ENCODE results near the gene GFER.
"Not testable (repeated sequence)": the region's sequence is repeated elsewhere in the genome, so short reads cannot be mapped to it uniquely, and the experiment has no call there.

The GFER gene

DNA sequence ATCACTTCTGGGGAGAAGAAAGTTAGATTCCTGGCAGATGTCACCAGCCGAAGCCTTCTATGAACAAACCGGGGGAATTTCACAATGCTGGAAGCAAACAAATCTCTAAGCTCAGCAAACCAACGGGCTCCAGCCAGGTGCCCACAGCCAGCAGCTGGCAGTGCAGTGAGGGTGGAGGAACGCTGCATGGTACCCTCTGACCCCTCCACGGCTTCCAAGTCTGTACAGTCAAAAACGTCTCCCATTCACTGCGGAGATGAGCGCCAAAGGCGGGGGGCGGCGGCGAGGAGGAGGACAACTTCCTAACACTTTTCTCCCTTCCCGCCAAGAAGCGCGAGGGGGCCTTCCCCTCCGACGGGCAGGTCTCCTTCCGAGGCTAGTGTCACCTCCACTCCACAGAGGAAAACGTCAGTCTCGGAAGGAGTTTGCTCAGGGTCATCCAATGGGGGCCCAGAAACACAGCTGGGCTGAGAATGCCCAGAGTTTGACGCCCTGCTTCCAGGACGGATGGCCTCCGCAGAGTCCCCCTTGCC is 24.7 kb downstream of the GFER start:
- DNase-seq: no peak

DNA sequence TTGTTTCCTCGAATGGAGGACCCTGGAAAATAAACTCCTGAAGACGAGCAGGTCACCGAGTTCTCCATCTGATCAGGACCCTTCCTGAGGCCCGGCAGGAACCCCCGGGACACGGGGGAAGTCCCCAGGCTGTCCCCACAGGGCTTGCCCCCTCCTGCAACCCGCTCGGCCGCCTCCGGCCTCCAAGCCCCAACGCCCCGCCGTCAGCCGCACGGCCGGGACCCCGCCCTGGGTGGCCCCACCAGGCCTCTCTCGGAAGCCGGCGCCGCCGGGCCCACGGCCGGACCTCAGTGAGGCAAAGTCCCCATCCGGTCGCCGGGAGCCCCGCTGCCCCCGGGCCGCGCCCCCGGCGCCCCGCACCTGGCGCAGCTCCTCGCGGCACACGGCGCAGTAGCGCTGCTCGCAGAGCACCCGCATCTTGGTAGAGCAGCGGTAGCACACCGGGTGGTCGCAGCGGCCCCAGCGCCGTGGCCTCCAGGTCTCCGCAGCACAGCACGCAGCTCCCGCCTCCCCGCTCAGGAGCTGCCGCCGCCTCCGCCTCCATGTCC is 25.2 kb downstream of the GFER start:
- DNase-seq: no peak

GRCh38 chr16:2009791-2010510 is 26.0 kb downstream of the GFER start, which contains the start of gene ZNF598:
Gene ZNF598 (minus strand): TSS chr16:2009821.
- peak; percentile 74 for DNase-seq

GRCh38 chr16:2011726-2012125 is 27.7 kb downstream of the GFER start:
- DNase-seq: not testable (repeated sequence)

DNA sequence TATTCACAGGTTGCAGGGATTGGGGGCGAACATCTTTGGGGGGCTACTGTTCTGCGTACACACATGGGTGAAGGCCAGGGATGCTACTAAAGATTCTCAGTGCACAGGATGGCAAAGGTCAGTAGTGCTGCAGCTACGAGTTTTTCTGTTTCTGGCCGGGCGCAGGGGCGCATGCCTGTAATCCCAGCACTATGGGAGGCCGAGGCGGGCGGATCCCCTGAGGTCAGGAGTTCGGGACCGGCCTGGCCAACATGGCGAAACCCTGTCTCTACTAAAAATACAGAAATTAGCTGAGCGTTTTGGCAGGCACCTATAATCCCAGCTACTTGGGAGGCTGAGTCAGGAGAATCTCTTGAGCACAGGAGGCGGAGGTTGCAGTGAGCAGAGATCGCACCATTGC is 29.5 kb downstream of the GFER start:
- DNase-seq: no peak

DNA sequence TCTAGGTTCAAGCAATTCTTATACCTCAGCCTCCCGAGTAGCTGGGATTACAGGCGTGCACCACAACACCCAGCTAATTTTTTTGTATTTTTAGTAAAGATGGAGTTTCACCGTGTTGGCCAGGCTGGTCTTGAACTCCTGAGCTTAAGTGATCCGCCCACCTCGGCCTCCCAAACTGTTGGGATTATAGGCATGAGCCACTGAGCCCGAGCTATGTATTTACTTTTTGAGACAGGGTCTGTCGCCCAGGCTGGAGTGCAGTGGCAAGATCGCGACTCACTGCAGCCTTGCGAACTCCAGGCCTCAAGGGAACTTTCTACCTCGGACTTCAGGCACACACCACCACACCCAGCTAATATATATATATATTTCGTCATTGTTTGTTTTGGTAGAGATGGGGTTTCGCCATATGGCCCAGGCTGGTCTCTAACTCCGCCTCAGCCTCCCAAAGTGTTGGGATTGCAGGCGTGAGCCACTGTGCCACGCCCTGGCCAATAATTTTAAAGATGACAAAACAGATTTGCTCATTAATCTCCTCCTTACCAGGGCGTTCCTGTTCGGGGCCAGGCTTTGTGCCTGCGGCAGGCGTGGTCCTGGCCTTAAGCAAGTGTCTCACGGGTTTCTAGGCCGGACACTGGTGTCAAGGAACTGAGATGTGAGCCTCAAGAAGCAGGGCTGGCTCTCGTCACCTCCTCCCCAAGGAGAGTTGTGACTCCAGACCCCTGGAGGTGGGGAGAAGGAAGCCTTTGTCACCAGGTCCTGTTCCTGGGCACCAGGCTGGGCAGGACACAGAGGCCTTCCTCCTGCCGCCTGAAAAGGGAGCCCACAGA is 31.3 kb downstream of the GFER start:
- no peak for DNase-seq

GRCh38 chr16:2015947-2016208 is 31.9 kb downstream of the GFER start:
- DNase-seq: no peak

- DNase-seq: no peak
Measured at GRCh38 chr16:2016407-2016922, 32.5 kb downstream of the GFER start.

DNA sequence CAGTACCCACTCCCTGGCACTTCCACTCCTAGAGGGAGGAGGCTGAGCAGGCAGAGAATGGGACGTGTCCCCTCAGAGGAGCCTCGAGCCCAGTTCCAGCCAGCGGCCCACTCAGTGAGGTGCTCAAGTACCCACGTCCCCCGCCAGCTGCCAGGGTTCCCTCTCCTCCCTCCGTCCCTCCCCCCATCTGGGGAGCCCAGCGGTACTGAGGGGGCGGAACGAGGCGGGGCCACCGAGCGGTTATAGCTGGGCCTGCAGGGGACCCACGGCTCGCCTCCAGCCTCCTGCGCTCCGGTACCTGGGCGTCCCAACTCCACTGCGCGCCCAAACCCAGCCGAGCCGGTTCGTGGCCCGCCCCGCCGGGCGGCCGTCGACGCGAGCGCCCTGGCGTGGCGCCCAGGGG is 35.5 kb downstream of the GFER start, which contains the start of gene NPW:
NPW (plus strand) TSS at position 268 of the 403 bp plus-strand sequence.
- no peak for DNase-seq

DNA sequence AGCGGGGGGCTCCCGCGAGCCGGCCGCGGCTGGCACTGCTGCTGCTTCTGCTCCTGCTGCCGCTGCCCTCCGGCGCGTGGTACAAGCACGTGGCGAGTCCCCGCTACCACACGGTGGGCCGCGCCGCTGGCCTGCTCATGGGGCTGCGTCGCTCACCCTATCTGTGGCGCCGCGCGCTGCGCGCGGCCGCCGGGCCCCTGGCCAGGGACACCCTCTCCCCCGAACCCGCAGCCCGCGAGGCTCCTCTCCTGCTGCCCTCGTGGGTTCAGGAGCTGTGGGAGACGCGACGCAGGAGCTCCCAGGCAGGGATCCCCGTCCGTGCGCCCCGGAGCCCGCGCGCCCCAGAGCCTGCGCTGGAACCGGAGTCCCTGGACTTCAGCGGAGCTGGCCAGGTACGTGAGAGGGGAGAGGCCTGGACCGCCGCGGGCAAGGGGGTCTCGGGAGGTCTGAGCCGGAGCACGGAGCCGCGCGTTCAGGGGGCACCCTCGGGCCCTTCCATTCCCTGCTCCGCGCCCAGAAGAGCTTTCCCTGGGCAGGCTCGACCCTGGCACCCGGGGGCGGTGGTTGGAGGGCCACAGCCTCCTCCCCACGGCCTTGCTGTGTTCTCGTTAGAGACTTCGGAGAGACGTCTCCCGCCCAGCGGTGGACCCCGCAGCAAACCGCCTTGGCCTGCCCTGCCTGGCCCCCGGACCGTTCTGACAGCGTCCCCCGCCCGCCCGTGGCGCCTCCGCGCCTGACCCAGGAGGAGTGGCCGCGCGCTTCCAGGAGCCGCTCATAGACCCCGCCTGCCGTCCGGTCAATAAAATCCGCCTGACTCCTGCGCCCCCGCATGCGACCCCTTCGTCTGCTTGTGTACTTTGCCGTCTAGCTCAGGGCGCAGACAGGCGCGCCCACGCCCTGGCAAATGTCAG is 36.2 kb downstream of the GFER start:
- no peak for DNase-seq

- DNase-seq: no peak
Measured at GRCh38 chr16:2022723-2023091, 38.7 kb downstream of the GFER start.

- DNase-seq: peak; percentile 97
Measured at GRCh38 chr16:2023092-2024031, 39.4 kb downstream of the GFER start.

DNA sequence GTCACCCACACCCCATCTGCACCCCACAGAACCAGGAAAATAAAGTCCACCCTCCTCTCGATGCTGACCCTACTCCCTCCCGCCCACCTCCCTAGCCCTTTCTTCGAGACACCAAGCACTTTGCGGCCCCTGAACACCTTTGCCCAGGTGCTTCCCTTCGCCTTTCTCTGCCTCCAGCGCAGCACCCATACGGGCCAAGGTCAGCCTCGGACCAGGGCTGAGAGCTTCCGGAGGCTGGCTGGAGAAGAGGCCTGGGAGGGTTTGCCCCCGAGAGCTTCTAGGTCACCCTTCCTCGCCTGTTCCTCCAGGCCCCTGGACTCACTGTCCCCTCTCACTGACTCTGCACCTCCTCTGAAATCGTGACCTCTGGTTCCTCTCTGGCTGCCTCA is 40.0 kb downstream of the GFER start:
- no peak for DNase-seq

- DNase-seq: no peak
Measured at GRCh38 chr16:2025251-2025650, 41.3 kb downstream of the GFER start.

DNA sequence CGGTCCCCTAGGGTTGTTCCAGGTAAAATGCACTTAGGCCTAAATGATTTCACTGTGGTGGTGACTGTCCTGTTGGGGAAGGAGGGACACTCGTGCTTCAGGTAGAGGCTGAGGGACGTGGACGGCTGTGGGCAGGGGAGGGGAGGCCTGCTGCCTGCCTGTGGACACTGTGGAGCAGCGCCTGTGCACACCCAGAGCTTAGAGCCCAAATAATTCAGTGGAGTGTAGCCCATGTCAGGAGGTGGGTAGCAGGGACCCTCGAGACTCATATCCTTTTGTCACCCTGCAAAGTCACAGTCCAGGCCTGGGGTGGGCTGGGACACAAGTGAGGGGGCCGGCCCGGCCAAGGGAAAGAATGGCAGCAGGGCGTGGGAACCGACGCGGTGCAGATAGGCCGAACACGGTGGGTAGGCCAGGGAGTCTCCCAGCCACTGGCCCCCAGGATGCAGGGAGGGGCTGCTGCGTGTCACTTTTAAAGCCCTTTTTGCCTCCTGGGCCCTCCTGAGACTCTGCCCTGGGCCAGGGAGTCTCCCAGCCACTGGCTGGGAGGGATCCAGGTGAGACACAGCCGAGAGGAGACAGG is 42.0 kb downstream of the GFER start:
- DNase-seq: no peak

DNA sequence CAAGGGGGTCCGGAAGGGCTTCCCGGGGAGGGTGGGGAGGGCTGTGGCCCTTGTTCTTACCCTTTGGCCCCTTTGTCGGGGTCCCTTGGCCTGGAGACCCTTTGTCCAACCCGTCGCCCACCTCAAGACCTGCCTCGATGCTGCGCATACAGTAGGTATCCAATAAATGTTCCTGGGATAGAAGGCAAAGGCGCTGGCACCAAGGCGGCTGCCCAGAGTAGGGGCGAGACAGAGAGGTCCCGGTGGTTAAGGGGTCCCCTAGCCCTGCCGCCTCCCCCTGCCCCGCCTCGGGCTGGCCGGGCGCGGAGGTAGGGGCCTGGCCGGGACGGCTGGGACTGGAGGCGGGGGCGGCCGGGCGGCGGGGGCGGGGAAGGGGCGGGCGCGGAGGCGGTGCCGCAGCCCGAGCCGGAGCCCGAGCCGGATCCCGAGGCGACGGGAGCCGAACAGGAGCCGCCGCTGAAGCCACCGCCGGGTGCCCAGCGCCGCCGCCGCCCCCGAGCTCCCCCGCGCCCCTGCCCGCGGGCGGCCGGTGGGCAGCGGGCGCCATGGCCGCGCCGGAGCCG is 42.5 kb downstream of the GFER start, which contains the start of gene NHERF2:
NHERF2 (plus strand) TSS at position 442 of the 563 bp plus-strand sequence; CDS start at position 546, 104 bp downstream.
- DNase-seq: no peak

DNA sequence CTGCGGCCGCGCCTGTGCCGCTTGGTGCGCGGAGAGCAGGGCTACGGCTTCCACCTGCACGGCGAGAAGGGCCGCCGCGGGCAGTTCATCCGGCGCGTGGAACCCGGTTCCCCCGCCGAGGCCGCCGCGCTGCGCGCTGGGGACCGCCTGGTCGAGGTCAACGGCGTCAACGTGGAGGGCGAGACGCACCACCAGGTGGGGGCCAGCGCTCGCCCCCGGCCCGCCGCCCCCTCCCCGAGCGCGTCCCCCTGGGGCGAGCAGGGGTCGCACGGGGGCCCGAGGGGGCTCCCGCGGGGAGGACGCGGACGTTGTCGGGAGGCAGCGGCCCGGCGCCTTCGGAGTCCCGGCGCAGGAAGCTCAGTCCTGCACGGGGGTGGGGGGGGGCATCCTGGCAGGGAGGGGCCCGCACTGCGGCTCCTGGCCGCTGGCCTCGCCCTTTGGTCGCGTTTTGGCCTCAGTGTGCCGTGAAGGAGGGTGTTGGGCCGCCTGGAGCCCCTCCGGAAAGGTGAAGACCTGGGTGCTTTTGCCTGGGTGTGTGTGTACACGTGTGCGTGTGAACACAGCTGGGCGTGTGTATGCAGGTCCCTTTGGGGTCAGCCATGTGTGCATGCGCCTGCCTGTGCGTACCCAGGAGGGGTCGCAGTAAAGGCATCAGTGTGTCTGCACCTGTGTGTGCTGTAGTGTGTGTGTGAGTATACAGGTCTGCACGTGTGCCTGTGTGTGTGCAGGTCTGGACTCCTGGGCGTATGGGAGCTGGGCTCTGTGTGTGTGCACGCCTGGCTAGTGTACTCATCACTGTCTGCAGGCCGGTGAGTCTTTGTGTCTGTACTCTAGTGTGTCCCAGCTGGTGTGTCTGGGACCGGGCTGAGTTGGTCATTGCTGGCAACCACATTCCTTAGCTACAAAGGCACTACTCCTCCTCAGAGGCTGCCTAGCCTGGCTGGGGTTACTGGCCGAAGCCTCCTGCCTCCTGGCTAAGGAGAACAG is 43.3 kb downstream of the GFER start:
- DNase-seq: no peak

- no peak for DNase-seq
Measured at GRCh38 chr16:2028146-2028545, 44.2 kb downstream of the GFER start.

DNA sequence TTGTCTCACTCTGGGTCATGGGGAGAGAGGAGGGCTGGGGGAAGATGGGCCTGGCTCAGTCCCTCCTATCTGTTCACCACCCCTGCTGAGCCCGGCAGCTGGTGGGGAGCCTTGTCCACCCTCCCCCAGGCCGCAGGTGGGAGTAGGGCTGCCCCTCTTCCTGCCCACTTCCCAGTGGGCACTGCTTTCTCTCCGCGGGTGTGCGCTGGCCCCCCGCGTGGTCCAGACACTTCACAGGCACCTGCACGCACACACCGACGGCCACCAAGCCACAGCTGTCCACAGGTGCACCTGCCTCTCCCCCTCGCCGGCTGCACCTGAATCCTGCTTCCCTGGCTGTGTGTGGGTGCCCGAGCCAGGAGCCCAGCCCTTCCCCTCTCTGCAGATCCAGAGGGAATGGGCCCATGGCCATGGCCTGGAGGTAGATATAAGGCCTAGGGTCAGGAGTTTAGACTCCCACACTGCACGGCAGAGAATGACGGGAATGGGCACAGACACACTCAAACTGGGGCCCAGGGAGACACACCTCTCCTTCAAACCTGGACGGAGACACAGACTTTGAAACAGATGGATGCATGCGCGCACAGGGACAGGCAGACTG is 44.7 kb downstream of the GFER start:
- no peak for DNase-seq
